ENCODE measurements around the gene DCUN1D3. TPM values are rescaled to one million over a fixed set of nuclear protein-coding genes. Genes with fewer than 3 reads are reported as not detected.

The DCUN1D3 gene, protein sequence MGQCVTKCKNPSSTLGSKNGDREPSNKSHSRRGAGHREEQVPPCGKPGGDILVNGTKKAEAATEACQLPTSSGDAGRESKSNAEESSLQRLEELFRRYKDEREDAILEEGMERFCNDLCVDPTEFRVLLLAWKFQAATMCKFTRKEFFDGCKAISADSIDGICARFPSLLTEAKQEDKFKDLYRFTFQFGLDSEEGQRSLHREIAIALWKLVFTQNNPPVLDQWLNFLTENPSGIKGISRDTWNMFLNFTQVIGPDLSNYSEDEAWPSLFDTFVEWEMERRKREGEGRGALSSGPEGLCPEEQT
- total RNA-seq = 12.1 TPM

DNA sequence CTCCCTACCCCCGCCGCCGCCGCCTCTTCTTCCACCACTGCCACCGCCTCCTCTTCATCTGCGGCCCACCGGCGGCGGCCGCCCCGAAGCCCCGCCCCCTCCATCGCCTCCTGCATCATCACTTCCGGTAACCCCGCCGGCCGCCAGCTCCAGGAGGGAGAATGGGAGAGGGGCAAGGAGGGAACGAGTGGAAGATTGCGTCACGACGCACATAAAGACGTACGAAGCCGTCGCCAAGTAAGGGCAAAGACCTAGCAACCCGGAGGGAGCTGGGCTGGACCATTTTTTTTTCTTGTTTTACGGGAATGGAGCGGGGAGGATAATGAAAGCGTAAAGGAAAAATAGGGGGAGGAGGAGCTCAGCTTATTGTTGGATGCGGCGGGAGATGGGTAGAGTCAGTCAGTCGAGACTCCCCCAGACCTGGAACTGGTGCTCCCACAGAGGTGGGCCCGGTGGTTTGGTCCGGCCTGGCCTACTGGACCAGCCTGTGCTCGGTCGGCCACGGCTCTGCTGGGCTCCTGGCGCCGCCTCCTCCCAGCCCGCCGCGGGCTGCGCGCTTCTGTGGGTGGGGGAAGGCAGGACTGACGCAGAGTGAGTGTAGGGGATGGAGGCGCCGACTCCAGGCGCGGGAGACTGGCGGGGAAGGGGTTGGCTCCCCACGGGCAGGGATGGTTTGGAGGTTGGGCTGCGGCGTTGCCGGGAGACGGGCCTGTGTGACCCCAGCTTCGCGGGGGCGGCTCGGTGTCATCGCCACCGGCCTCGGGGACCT is at the start of gene DCUN1D3, which contains the start of gene LYRM1:
TSS of gene DCUN1D3 (minus strand) at position 60 of the 769 bp plus-strand sequence. CDS start 37,820 bp downstream, outside the sequence.
TSS of gene LYRM1 (plus strand) at position 473 of the 769 bp plus-strand sequence. CDS start 14,785 bp downstream, outside the sequence.

DNA sequence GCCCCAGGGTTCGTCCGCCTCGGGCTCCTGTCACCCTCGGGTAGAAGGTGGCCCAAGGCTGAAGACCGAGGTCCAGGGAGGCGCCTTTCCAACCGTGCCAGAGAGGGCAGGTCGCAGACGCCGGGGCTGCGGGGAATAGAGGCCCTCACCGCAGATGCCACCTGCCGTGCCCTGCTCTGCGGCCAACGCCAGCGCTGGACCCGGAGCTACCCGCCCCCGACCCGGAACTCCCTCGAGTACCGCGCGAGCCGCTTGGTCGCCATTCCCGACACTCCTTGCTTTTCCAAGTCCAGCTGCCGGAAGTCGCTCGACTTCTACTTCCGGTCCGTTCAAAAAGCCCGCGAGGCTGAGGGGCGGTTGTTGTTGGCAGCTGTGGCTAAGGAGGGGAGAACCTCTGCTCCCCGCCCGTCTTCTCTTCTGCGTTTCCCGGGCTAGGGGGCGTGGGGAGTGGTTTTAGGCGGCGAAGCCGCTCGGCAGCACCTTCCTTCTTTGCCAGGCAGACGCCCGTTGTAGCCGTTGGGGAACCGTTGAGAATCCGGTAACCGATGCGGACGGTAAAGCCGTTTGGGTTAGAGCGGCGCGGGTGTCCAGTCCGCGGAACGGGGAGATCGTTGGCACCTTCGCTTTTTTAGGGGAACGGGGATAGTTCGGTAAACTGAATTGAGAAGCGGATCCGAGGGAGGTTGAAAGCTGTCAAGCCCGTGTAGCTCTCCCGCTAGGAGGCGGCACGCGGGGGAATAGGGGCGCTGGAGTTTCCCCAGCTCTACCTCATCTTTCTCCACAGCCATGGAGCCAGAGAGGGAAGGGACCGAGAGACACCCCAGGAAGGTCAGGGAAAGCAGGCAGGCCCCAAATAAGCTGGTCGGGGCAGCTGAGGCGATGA is 93.7 kb downstream of the DCUN1D3 start, which contains the start of the genes ERI2 and REXO5:
TSS of gene ERI2 (minus strand) at position 305 of the 883 bp plus-strand sequence. CDS start at position 263, 42 bp downstream.
TSS of gene REXO5 (plus strand) at position 360 of the 883 bp plus-strand sequence. CDS start at position 787, 427 bp downstream.

Small RNAs within 50 kb of the gene (small RNA-seq; reads per million reads assigned to genes)
- gene RF00618 (ENCODE audit: low replicate concordance) = not detected

Other genes starting within 250 kb of the DCUN1D3 start
- gene ACSM1, start 202.7 kb downstream of the DCUN1D3 start, total RNA-seq = 0.76 TPM
- gene THUMPD1, start 158.5 kb downstream of the DCUN1D3 start, total RNA-seq = 95.2 TPM
- gene ACSM3, start 136.3 kb downstream of the DCUN1D3 start, total RNA-seq = 38.2 TPM
- gene ERI2, start 93.9 kb downstream of the DCUN1D3 start, total RNA-seq = 21.7 TPM
- gene REXO5, start 93.8 kb downstream of the DCUN1D3 start, total RNA-seq = 6.6 TPM
- gene LYRM1, start 413 bp upstream of the DCUN1D3 start, total RNA-seq = 27.9 TPM